SKM-1 (cell line): ENCODE measurements around the gene MRPL19.

Source experiments
- DNase-seq: peaks from one replicate; lab custom pipeline; 2025; ENCODE audit not compliant: unreplicated experiment; lab: John Stamatoyannopoulos, UW

Gene MRPL19

GRCh38 chr2:75646583-75647425, at the start of gene MRPL19:
Gene MRPL19, plus strand, starts transcription at chr2:75646783. Its CDS starts 25 bp downstream, at chr2:75646808.
- peak; percentile 77 for DNase-seq

- DNase-seq: no peak
These were observed 49.8 kb upstream of the MRPL19 start for GRCh38 chr2:75596784-75597183.

GRCh38 chr2:75597949-75598348, 48.6 kb upstream of the MRPL19 start:
- DNase-seq: no peak

GRCh38 chr2:75598589-75599155, 47.9 kb upstream of the MRPL19 start:
- no peak for DNase-seq

- no peak for DNase-seq
These were observed 46.0 kb upstream of the MRPL19 start for GRCh38 chr2:75600461-75601011.

GRCh38 chr2:75602724-75603342, 43.8 kb upstream of the MRPL19 start:
- DNase-seq: no peak

GRCh38 chr2:75603477-75603876, 43.1 kb upstream of the MRPL19 start:
- no peak for DNase-seq

- no peak for DNase-seq
These were observed 42.1 kb upstream of the MRPL19 start for GRCh38 chr2:75604484-75604883.

GRCh38 chr2:75605770-75606529, 40.6 kb upstream of the MRPL19 start:
- DNase-seq: no peak

GRCh38 chr2:75606761-75607399, 39.7 kb upstream of the MRPL19 start:
- DNase-seq: no peak

- DNase-seq: no peak
These were observed 39.2 kb upstream of the MRPL19 start for GRCh38 chr2:75607400-75607798.

- DNase-seq: no peak
These were observed 38.4 kb upstream of the MRPL19 start for GRCh38 chr2:75607988-75608683.

GRCh38 chr2:75608684-75609333, 37.8 kb upstream of the MRPL19 start:
- no peak for DNase-seq

- DNase-seq: no peak
These were observed 37.3 kb upstream of the MRPL19 start for GRCh38 chr2:75609334-75609689.

- DNase-seq: no peak
These were observed 36.6 kb upstream of the MRPL19 start for GRCh38 chr2:75609937-75610508.

- no peak for DNase-seq
These were observed 35.9 kb upstream of the MRPL19 start for GRCh38 chr2:75610671-75611070.

- DNase-seq: no peak
These were observed 34.3 kb upstream of the MRPL19 start for GRCh38 chr2:75612108-75612861.

GRCh38 chr2:75612862-75613243, 33.7 kb upstream of the MRPL19 start:
- no peak for DNase-seq
